GM23338 (cell line): ENCODE measurements around the gene PLEKHD1. TPM values are rescaled to one million over a fixed set of nuclear protein-coding genes. Genes with fewer than 3 reads are reported as not detected.

Experiments used
- ATAC-seq: fragments of 200-7000 bp; cut with Tn5 transposase; 3 replicates; pipeline ENCODE4 v1.9.1; 2020
- DNase-seq: peaks from one replicate; pipeline ENCODE4 v3.0.0-alpha.2; 2015; ENCODE audit warnings: low spot score
- H2AFZ ChIP-seq: fragments of 200-600 bp; sonication (generic); 2 replicates; pipeline ENCODE4 v1.8.0; 2016; ENCODE audit warnings: antibody characterized with exemption, mild to moderate bottlenecking, moderate library complexity
- H3F3A ChIP-seq: fragments of 200-600 bp; sonication (generic); replicated peaks from 2 replicates; pipeline ENCODE4 v1.8.0; 2017; ENCODE audit warnings: antibody characterized with exemption, mixed run types, low read depth
- H3K27ac ChIP-seq: fragments of 200-600 bp; sonication (generic); 2 replicates; pipeline ENCODE4 v1.6.1; 2016; ENCODE audit warnings: low read depth
- H3K27me3 ChIP-seq: fragments of 200-600 bp; sonication (generic); 2 replicates; pipeline ENCODE4 v1.8.0; 2016; ENCODE audit warnings: mild to moderate bottlenecking, mixed run types, moderate library complexity; ENCODE audit not compliant: insufficient read depth
- H3K36me3 ChIP-seq: fragments of 200-600 bp; sonication (generic); 2 replicates; pipeline ENCODE4 v1.8.0; 2016; ENCODE audit warnings: mild to moderate bottlenecking; ENCODE audit not compliant: insufficient read depth
- H3K4me1 ChIP-seq: fragments of 200-600 bp; sonication (generic); 2 replicates; pipeline ENCODE4 v1.8.0; 2016; ENCODE audit warnings: mild to moderate bottlenecking, moderate library complexity; ENCODE audit not compliant: insufficient read depth
- H3K4me2 ChIP-seq: fragments of 200-600 bp; sonication (generic); 2 replicates; pipeline ENCODE4 v1.7.1; 2017; ENCODE audit warnings: mixed run types
- H3K4me3 ChIP-seq: fragments of 200-600 bp; sonication (generic); 2 replicates; pipeline ENCODE4 v1.6.1; 2016; ENCODE audit warnings: mixed run types
- H3K79me2 ChIP-seq: fragments of 200-600 bp; sonication (generic); replicated peaks from 2 replicates; pipeline ENCODE4 v1.8.0; 2017; ENCODE audit warnings: mild to moderate bottlenecking; ENCODE audit not compliant: insufficient read depth
- H3K9me2 ChIP-seq: fragments of 200-600 bp; sonication (generic); 2 replicates; pipeline ENCODE4 v1.8.0; 2017; ENCODE audit not compliant: insufficient read depth
- H4K20me1 ChIP-seq: fragments of 200-600 bp; sonication (generic); replicated peaks from 2 replicates; pipeline ENCODE4 v1.8.0; 2017; ENCODE audit warnings: mild to moderate bottlenecking; ENCODE audit not compliant: insufficient read depth
- H3K27ac Mint-ChIP-seq: 2 replicates; pipeline ENCODE4 v1.8.0; 2020; ENCODE audit warnings: inconsistent platforms, mild to moderate bottlenecking, moderate library complexity, mixed read lengths
- H3K27me3 Mint-ChIP-seq: 3 replicates; pipeline ENCODE4 v1.8.0; 2022; ENCODE audit warnings: low read depth, mild to moderate bottlenecking, moderate library complexity, mixed read lengths, inconsistent platforms; ENCODE audit not compliant: insufficient read depth, poor library complexity
- H3K36me3 Mint-ChIP-seq: 3 replicates; pipeline ENCODE4 v1.8.0; 2021; ENCODE audit warnings: low read depth, mild to moderate bottlenecking, inconsistent platforms, moderate library complexity, mixed read lengths
- H3K4me1 Mint-ChIP-seq: 3 replicates; pipeline ENCODE4 v1.8.0; 2020; ENCODE audit warnings: mild to moderate bottlenecking, inconsistent platforms, mixed read lengths
- H3K4me3 Mint-ChIP-seq: 3 replicates; pipeline ENCODE4 v1.8.0; 2021; ENCODE audit warnings: moderate library complexity, mild to moderate bottlenecking, inconsistent platforms, mixed read lengths
- H3K9me3 Mint-ChIP-seq: 3 replicates; pipeline ENCODE4 v1.8.0; 2020; ENCODE audit warnings: moderate library complexity, mild to moderate bottlenecking, inconsistent platforms, mixed read lengths
- CREB1 ChIP-seq: fragments of 250-450 bp; sonication (Bioruptor Pico); IDR thresholded peaks from 2 replicates; pipeline ENCODE4 v1.5.0; 2020; ENCODE audit warnings: low read depth, mild to moderate bottlenecking, moderate library complexity
- CTCF ChIP-seq, 2 experiments: fragments of 200-600 bp in 1 of 2; sonication (generic) in 1 of 2; conservative IDR thresholded peaks; 2 replicates each; pipeline versions ENCODE4 v1.5.1 to v1.6.1; 2016 to 2017; ENCODE audit warnings: antibody characterized with exemption in 2 of 2, low read depth in 2 of 2, mild to moderate bottlenecking in 2 of 2, moderate library complexity in 1 of 2
- EZH2phosphoT487 ChIP-seq: fragments of 200-600 bp; sonication (generic); IDR thresholded peaks from one replicate; pipeline ENCODE4 v1.8.1; 2018; ENCODE audit warnings: antibody characterized with exemption; ENCODE audit not compliant: unreplicated experiment
- JUNB ChIP-seq: IDR thresholded peaks from one replicate; pipeline ENCODE4 v1.6.1; 2016; ENCODE audit warnings: antibody characterized with exemption; ENCODE audit not compliant: unreplicated experiment
- POLR2AphosphoS5 ChIP-seq: IDR thresholded peaks from 2 replicates; pipeline ENCODE4 v1.6.1; 2016; ENCODE audit warnings: antibody characterized with exemption, low read depth
- STAT1 ChIP-seq: IDR thresholded peaks from one replicate; pipeline ENCODE4 v1.6.1; 2016; ENCODE audit warnings: antibody characterized with exemption; ENCODE audit not compliant: unreplicated experiment
- ZNF114 ChIP-seq: fragments of 250-450 bp; sonication (Bioruptor Pico); IDR thresholded peaks from 2 replicates; pipeline ENCODE4 v1.5.0; 2020; ENCODE audit warnings: mild to moderate bottlenecking, moderate library complexity
- ZNF331 ChIP-seq: fragments of 250-450 bp; sonication (Bioruptor Pico); IDR thresholded peaks from 2 replicates; pipeline ENCODE4 v1.5.0; 2020; ENCODE audit warnings: low read depth, mild to moderate bottlenecking, moderate library complexity
- ZNF462 ChIP-seq: fragments of 250-450 bp; sonication (Bioruptor Pico); IDR thresholded peaks from 2 replicates; pipeline ENCODE4 v1.5.0; 2020; ENCODE audit warnings: mild to moderate bottlenecking, moderate library complexity
- polyA plus RNA-seq: library from polyadenylated mRNA; unstranded; fragments of >200 nt; fragmentation: Nextera tagmentation; extraction: Ambion mirVana; gene quantifications from 2 replicates; pipeline ENCODE4 v1.2.1, GENCODE V29; 2016
- total RNA-seq: library from RNA; depleted of rRNA; stranded (reverse); fragments of >200 nt; shearing (Covaris generic); gene quantifications from 2 replicates; pipeline ENCODE4 v1.2.3, GENCODE V29; 2014

Gene PLEKHD1
- total and polyA plus RNA-seq, 2 experiments from 2014 or later, result 0.19 to 0.28 TPM

- TF ChIP-seq ZNF462 (CRISPR knock-in tag) (no peak), ZNF331 (CRISPR knock-in tag) (no peak), JUNB (no peak), EZH2phosphoT487 (no peak), CTCF (conservative IDR thresholded peaks at IDR 0.05; ENCODE audit: low read depth in 2 of 2) (no peak), CREB1 (no peak)
These were observed 20.1 kb upstream of the PLEKHD1 start (continued) for GRCh38 chr14:69464379-69464778.

- Histone ChIP-seq H3K27ac (no peak overlapping the region), H3K4me3 (no peak overlapping the region)
- TF ChIP-seq EZH2phosphoT487, result no peak
- no peak for TF ChIP-seq ZNF114 (CRISPR knock-in tag)
- no peak for TF ChIP-seq ZNF462 (CRISPR knock-in tag)
- no peak for TF ChIP-seq STAT1
- no peak for TF ChIP-seq POLR2AphosphoS5
These were observed 19.7 kb upstream of the PLEKHD1 start for GRCh38 chr14:69464829-69465228.

More at GRCh38 chr14:69464829-69465228, 19.7 kb upstream of the PLEKHD1 start:
- H3K36me3 ChIP-seq, result no peaks in the 10 kb centered on the region
- no peak overlapping the region for H2AFZ ChIP-seq
- Mint-ChIP-seq H3K4me3 (no peak overlapping the region), H3K9me3 (no peaks in the 10 kb centered on the region), H3K4me1 (no peaks in the 10 kb centered on the region), H3K36me3 (no peaks in the 10 kb centered on the region), H3K27me3 (no peaks in the 10 kb centered on the region), H3K27ac (no peak overlapping the region)
- no peaks in the 10 kb centered on the region for H3K9me2 ChIP-seq
- H3K27me3 ChIP-seq, result no peaks in the 10 kb centered on the region
- DNase-seq (no peak), ATAC-seq (no peak)
- no peaks in the 10 kb centered on the region for H3F3A ChIP-seq
- no peaks in the 10 kb centered on the region for H3K4me1 ChIP-seq
- no peaks in the 10 kb centered on the region for H3K79me2 ChIP-seq
- no peaks in the 10 kb centered on the region for H4K20me1 ChIP-seq
- H3K4me2 ChIP-seq, result no peak overlapping the region
